Hepatocyte (in vitro differentiated cells): ENCODE measurements around the gene MAP3K3. TPM values are rescaled to one million over a fixed set of nuclear protein-coding genes. Genes with fewer than 3 reads are reported as not detected.

ENCODE experiments used
- DNase-seq: peaks from one replicate; pipeline ENCODE4 v3.0.0-alpha.2; 2016; ENCODE audit warnings: low spot score
- H2AFZ ChIP-seq: fragments of 200-600 bp; sonication (generic); 2 replicates; pipeline ENCODE4 v1.6.0; 2016; ENCODE audit warnings: antibody characterized with exemption, mild to moderate bottlenecking
- H3K27ac ChIP-seq: fragments of 200-600 bp; sonication (generic); 2 replicates; pipeline ENCODE4 v1.5.1; 2016; ENCODE audit warnings: mild to moderate bottlenecking
- H3K27me3 ChIP-seq: fragments of 200-600 bp; sonication (generic); 2 replicates; pipeline ENCODE4 v1.6.1; 2016
- H3K36me3 ChIP-seq: fragments of 200-600 bp; sonication (generic); replicated peaks from 2 replicates; pipeline ENCODE4 v1.5.1; 2016; ENCODE audit warnings: low read depth; ENCODE audit not compliant: insufficient read depth
- H3K4me1 ChIP-seq: fragments of 200-600 bp; sonication (generic); 2 replicates; pipeline ENCODE4 v1.5.1; 2016; ENCODE audit warnings: mild to moderate bottlenecking, moderate library complexity; ENCODE audit not compliant: insufficient read depth
- H3K4me2 ChIP-seq: fragments of 200-600 bp; sonication (generic); 2 replicates; pipeline ENCODE4 v1.6.0; 2016
- H3K4me3 ChIP-seq: fragments of 200-600 bp; sonication (generic); 2 replicates; pipeline ENCODE4 v1.5.1; 2016; ENCODE audit warnings: mild to moderate bottlenecking
- H3K79me2 ChIP-seq: fragments of 200-600 bp; sonication (generic); 2 replicates; pipeline ENCODE4 v1.6.0; 2017; ENCODE audit warnings: mild to moderate bottlenecking
- H3K9me2 ChIP-seq: fragments of 200-600 bp; sonication (generic); replicated peaks from 2 replicates; pipeline ENCODE4 v1.6.0; 2017; ENCODE audit warnings: mild to moderate bottlenecking; ENCODE audit not compliant: insufficient read depth
- H3K9me3 ChIP-seq: fragments of 200-600 bp; sonication (generic); 2 replicates; pipeline ENCODE4 v1.5.1; 2016; ENCODE audit warnings: low read depth, mild to moderate bottlenecking
- H4K20me1 ChIP-seq: fragments of 200-600 bp; sonication (generic); 2 replicates; pipeline ENCODE4 v1.6.0; 2016; ENCODE audit warnings: mild to moderate bottlenecking; ENCODE audit not compliant: insufficient read depth, poor library complexity, severe bottlenecking
- EZH2 ChIP-seq: fragments of 200-600 bp; sonication (generic); IDR thresholded peaks from 2 replicates; pipeline ENCODE4 v1.6.1; 2016; ENCODE audit warnings: antibody characterized with exemption, mild to moderate bottlenecking, borderline replicate concordance
- EZH2phosphoT487 ChIP-seq: fragments of 200-600 bp; sonication (generic); IDR thresholded peaks from one replicate; pipeline ENCODE4 v1.6.1; 2018; ENCODE audit warnings: antibody characterized with exemption, mild to moderate bottlenecking, low read depth, moderate library complexity; ENCODE audit not compliant: unreplicated experiment, severe bottlenecking
- WGBS: methylation state at CpG from one replicate; pipeline ENCODE4 v1.1.6; 2016; ENCODE audit warnings: low lambda C conversion rate; ENCODE audit errors: missing lambda C conversion rate; 5-methylcytosine and 5-hydroxymethylcytosine counted together
- polyA plus RNA-seq: library from polyadenylated mRNA; unstranded; fragments of >200 nt; fragmentation: Nextera tagmentation; extraction: Ambion mirVana; gene quantifications from 2 replicates; pipeline ENCODE4 v1.2.1, GENCODE V29; 2016
- total RNA-seq: library from RNA; depleted of rRNA; stranded (reverse); fragments of >200 nt; gene quantifications from 2 replicates; pipeline ENCODE4 v1.2.3, GENCODE V29; 2014
- TF ChIP-seq, protein P1 (sequence below): fragments of 200-600 bp; sonication (generic); IDR thresholded peaks from 2 replicates; pipeline ENCODE4 v1.5.1; 2016; ENCODE audit warnings: antibody characterized with exemption, mild to moderate bottlenecking; ENCODE audit not compliant: poor library complexity

MAP3K3 gene
- total and polyA plus RNA-seq, 2 experiments from 2014 or later: 13.4 to 15.5 TPM

DNA sequence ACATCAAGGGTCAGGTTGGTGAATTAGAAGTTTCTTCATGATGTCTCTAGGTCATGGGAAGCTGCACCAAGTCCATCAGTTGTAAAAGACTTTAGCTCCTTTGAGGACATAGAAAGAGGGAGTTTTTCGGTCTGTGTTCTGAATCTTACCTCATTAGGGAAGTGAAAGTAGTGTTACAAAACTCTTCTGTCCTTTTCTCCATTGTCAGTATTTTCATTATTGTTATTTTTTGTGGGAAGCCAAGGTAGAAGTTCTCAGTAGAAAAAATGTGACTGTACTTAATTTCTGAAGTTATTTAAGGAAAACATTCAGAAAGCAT is 24.2 kb downstream of the MAP3K3 start:
- no peaks in the 10 kb centered on the region for H3K9me2 ChIP-seq
- no peaks in the 10 kb centered on the region for H3K36me3 ChIP-seq
- H4K20me1 ChIP-seq: no peaks in the 10 kb centered on the region
- H3K79me2 ChIP-seq: no peaks in the 10 kb centered on the region
- no peaks in the 10 kb centered on the region for H3K9me3 ChIP-seq
- no peak for DNase-seq
- H3K4me2 ChIP-seq: no peak overlapping the region
- no peaks in the 10 kb centered on the region for H3K27me3 ChIP-seq
- H3K4me3 ChIP-seq: no peak overlapping the region
- no peak overlapping the region for H2AFZ ChIP-seq
- no peaks in the 10 kb centered on the region for H3K4me1 ChIP-seq
- TF ChIP-seq EZH2phosphoT487: no peak
- no peak for TF ChIP-seq EZH2
- TF ChIP-seq, protein P1, sequence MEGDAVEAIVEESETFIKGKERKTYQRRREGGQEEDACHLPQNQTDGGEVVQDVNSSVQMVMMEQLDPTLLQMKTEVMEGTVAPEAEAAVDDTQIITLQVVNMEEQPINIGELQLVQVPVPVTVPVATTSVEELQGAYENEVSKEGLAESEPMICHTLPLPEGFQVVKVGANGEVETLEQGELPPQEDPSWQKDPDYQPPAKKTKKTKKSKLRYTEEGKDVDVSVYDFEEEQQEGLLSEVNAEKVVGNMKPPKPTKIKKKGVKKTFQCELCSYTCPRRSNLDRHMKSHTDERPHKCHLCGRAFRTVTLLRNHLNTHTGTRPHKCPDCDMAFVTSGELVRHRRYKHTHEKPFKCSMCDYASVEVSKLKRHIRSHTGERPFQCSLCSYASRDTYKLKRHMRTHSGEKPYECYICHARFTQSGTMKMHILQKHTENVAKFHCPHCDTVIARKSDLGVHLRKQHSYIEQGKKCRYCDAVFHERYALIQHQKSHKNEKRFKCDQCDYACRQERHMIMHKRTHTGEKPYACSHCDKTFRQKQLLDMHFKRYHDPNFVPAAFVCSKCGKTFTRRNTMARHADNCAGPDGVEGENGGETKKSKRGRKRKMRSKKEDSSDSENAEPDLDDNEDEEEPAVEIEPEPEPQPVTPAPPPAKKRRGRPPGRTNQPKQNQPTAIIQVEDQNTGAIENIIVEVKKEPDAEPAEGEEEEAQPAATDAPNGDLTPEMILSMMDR: no peak
- 93% methylated on average over 1 of the region's 1 CpG for WGBS
- H3K27ac ChIP-seq: no peak overlapping the region

- H3K4me2 ChIP-seq: no peak overlapping the region
- no peaks in the 10 kb centered on the region for H3K9me2 ChIP-seq
- no peaks in the 10 kb centered on the region for H3K79me2 ChIP-seq
- H3K9me3 ChIP-seq: no peaks in the 10 kb centered on the region
- no peak overlapping the region for H3K4me3 ChIP-seq
- H3K27me3 ChIP-seq: no peaks in the 10 kb centered on the region
- WGBS: 57% methylated on average over 4 of the region's 4 CpGs
- no peaks in the 10 kb centered on the region for H4K20me1 ChIP-seq
- H3K36me3 ChIP-seq: no peaks in the 10 kb centered on the region
- no peak overlapping the region for H2AFZ ChIP-seq
- peak; percentile 8 for DNase-seq
- H3K27ac ChIP-seq: no peak overlapping the region
- no peaks in the 10 kb centered on the region for H3K4me1 ChIP-seq
- TF ChIP-seq, protein P1: no peak
- TF ChIP-seq EZH2phosphoT487 (no peak), EZH2 (no peak)
Observed at GRCh38 chr17:63647065-63647725, 25.0 kb downstream of the MAP3K3 start.

- no peak overlapping the region for H3K4me2 ChIP-seq
Observed at GRCh38 chr17:63647936-63648335, 25.7 kb downstream of the MAP3K3 start.

More at GRCh38 chr17:63647936-63648335, 25.7 kb downstream of the MAP3K3 start:
- H3K9me2 ChIP-seq: no peaks in the 10 kb centered on the region
- no peaks in the 10 kb centered on the region for H3K36me3 ChIP-seq
- TF ChIP-seq, protein P1: no peak
- TF ChIP-seq EZH2phosphoT487 (no peak), EZH2 (no peak)
- no peaks in the 10 kb centered on the region for H4K20me1 ChIP-seq
- no peaks in the 10 kb centered on the region for H3K9me3 ChIP-seq
- no peak for DNase-seq
- no peaks in the 10 kb centered on the region for H3K4me1 ChIP-seq
- no peaks in the 10 kb centered on the region for H3K79me2 ChIP-seq
- no peak overlapping the region for H2AFZ ChIP-seq
- no peak overlapping the region for H3K4me3 ChIP-seq
- no peak overlapping the region for H3K27ac ChIP-seq
- H3K27me3 ChIP-seq: no peaks in the 10 kb centered on the region
